ENCODE measurements around the gene FAM9C. TPM values are rescaled to one million over a fixed set of nuclear protein-coding genes. Genes with fewer than 3 reads are reported as not detected.

Gene FAM9C
- total RNA-seq, 1 donor from 2014 or later = not detected

DNA sequence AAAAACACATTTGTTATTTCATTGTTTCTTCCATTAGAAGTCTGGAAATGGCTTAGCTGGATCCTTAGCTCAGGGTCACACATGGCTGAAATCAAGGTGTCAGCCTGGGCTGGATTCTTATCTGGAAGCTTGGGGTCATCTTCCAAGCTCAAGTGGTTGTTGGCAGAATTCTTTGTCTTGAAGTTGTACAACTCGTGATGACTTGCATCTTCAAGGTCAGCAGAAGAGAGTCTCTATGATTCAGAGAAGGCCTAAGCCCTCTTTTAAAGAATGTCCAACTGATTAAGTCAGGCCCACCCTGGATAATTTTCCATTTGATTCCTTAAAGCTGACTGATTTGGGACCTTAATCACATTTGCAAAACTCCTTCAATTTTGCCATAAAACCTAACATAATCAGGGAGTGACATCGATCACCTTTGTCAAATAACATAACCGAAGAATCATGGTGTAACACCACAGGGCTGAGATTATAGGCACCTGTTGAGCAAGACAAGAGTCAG, 47.4 kb downstream of the FAM9C start:
- no peak for DNase-seq
- no peak overlapping the region for H3K4me3 ChIP-seq
- peaks cover 22% of the 10 kb centered on the region for H3K4me1 ChIP-seq
- ATAC-seq = no peak
- no peaks in the 10 kb centered on the region for H3K27me3 ChIP-seq
- TF ChIP-seq, protein P1, sequence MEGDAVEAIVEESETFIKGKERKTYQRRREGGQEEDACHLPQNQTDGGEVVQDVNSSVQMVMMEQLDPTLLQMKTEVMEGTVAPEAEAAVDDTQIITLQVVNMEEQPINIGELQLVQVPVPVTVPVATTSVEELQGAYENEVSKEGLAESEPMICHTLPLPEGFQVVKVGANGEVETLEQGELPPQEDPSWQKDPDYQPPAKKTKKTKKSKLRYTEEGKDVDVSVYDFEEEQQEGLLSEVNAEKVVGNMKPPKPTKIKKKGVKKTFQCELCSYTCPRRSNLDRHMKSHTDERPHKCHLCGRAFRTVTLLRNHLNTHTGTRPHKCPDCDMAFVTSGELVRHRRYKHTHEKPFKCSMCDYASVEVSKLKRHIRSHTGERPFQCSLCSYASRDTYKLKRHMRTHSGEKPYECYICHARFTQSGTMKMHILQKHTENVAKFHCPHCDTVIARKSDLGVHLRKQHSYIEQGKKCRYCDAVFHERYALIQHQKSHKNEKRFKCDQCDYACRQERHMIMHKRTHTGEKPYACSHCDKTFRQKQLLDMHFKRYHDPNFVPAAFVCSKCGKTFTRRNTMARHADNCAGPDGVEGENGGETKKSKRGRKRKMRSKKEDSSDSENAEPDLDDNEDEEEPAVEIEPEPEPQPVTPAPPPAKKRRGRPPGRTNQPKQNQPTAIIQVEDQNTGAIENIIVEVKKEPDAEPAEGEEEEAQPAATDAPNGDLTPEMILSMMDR (IDR thresholded peaks at IDR 0.05) = no peak
- H3K36me3 ChIP-seq = no peaks in the 10 kb centered on the region
- peak overlapping the region; percentile 47 for H3K27ac ChIP-seq
- no peaks in the 10 kb centered on the region for H3K9me3 ChIP-seq
- intact Hi-C loops (cut with DNase I) = no loop called here

DNA sequence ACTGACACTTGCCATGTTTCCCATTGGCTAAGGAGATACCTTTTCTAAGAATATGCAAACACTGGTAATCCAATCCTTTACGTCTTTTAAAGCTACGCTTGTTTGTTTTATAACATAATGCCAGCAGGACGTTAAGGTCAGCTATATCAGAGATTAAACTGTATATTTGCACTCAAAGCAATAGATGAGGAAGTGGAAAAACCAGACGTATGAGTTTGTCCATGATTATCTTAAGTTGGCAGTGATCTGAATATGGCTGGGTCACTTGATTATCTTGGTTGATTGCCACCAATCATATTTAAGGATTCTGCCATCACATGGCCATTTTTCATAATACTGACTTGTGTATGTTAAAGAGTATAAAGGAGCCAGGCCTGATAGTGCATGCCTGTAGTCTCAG, 50.1 kb downstream of the FAM9C start:
- intact Hi-C loops (cut with DNase I) = no loop called here
- no peaks in the 10 kb centered on the region for H3K36me3 ChIP-seq
- DNase-seq (no peak), ATAC-seq (no peak)
- peaks cover 16% of the 10 kb centered on the region for H3K4me1 ChIP-seq
- no peaks in the 10 kb centered on the region for H3K27me3 ChIP-seq
- TF ChIP-seq, protein P1 (IDR thresholded peaks at IDR 0.05) = no peak
- no peak overlapping the region for H3K4me3 ChIP-seq
- no peaks in the 10 kb centered on the region for H3K9me3 ChIP-seq
- no peak overlapping the region for H3K27ac ChIP-seq

DNA sequence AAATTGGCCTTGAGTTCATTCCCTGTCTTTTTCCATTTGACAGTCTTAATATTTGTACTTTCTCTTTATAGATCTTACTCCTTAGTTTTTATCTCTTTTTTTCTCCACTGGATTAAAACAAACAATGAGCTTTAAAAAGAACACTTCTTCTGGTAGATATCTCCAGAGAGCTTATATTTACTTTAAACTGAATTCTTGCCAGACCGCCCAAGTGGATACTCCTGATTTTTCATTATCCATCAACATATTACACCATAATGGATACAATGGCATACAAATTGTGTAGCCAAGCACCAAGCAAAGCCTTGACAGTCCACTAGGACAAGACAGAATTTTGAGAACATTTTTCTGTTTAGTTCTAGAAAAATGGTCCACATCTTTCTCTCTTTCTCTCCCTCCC, 50.6 kb downstream of the FAM9C start:
- no peak overlapping the region for H3K27ac ChIP-seq
- no peak for DNase-seq
- TF ChIP-seq, protein P1 (IDR thresholded peaks at IDR 0.05) = no peak

DNA sequence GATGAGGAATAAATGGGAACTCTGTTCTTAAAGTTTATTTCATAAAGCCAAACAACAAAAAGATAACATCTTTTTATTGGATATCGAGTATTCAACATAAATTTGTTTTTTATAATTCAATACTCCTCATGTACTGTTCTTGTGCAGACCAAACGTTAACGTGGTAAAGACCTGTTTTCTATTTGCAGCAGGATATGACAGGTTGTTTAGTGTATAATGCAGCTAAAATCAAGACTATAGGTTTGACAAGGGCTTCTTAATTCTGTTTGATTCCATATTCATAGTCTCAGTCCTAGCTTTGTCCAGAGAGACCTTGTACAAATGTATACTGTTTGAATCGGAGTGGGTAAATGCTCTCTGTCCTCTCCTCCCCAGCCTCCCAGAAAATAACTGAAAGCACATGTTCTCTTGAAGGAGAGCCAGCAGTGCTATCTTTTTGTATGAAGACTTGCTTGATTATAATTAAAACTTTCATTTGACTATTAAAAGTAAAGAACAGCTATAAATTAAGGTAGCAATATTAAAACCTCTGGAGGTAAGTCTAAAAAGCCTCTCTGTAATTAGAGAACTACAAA, 51.8 kb downstream of the FAM9C start:
- Histone ChIP-seq H3K4me3 (no peak overlapping the region), H3K27me3 (no peaks in the 10 kb centered on the region), H3K36me3 (no peaks in the 10 kb centered on the region), H3K27ac (peak overlapping the region; percentile 30), H3K9me3 (no peaks in the 10 kb centered on the region), H3K4me1 (peaks cover 11% of the 10 kb centered on the region)
- intact Hi-C loops (cut with DNase I) = no loop called here
- TF ChIP-seq, protein P1 (IDR thresholded peaks at IDR 0.05) = no peak
- ATAC-seq (no peak), DNase-seq (no peak)

More for the DNA sequence above, 50.6 kb downstream of the FAM9C start:
- H3K4me1 ChIP-seq = peaks cover 16% of the 10 kb centered on the region
- ATAC-seq = no peak
- intact Hi-C loops (cut with DNase I) = no loop called here
- no peak overlapping the region for H3K4me3 ChIP-seq
- no peaks in the 10 kb centered on the region for H3K36me3 ChIP-seq
- no peaks in the 10 kb centered on the region for H3K27me3 ChIP-seq
- no peaks in the 10 kb centered on the region for H3K9me3 ChIP-seq

DNA sequence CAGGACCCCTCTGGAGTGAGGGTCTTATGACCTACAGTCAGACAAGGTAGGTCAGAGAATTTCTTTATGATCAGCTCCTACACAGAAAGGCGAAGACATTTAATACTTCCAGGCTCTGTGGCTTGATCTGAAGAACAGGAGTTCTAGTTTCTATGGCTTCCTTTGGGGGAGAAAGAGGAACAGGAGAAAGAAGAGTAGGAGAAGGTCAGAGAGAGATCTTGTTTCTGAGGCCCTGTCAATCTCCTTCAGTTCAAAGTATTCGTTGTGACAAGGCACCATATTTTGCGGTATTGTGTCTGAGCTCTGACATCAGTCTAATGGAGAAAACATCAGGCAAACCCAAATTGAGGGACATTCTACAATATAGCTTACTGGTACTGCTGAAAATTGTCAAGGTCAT, 52.8 kb downstream of the FAM9C start:
- Histone ChIP-seq H3K27ac (no peak overlapping the region), H3K9me3 (no peaks in the 10 kb centered on the region), H3K4me1 (peaks cover 8% of the 10 kb centered on the region), H3K36me3 (no peaks in the 10 kb centered on the region), H3K27me3 (no peaks in the 10 kb centered on the region), H3K4me3 (no peak overlapping the region)
- no peak for DNase-seq
- TF ChIP-seq, protein P1 (IDR thresholded peaks at IDR 0.05) = no peak
- ATAC-seq = no peak
- intact Hi-C loops (cut with DNase I) = no loop called here

DNA sequence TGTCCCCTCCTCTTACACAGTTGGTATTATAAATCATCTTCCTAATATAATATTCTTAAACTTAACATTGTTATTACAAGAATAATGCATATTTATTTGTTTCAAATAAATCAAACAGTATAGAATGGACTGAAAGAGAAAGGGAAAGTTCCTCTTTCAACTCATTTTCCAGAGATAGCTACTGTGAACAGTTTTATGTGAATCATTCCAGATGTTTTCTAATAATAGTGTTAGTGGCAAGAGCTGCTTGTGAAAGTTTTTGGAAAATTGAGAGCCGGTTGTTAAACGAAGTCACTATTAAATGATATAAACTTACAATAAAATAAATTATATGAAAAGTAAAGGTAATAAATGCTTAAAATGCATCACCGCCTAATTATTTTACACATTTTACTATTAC, 55.0 kb downstream of the FAM9C start:
- no peaks in the 10 kb centered on the region for H3K27me3 ChIP-seq
- intact Hi-C loops (cut with DNase I) = no loop called here
- TF ChIP-seq, protein P1 (IDR thresholded peaks at IDR 0.05) = no peak
- no peak overlapping the region for H3K27ac ChIP-seq
- H3K36me3 ChIP-seq = no peaks in the 10 kb centered on the region
- H3K4me1 ChIP-seq = peaks cover 12% of the 10 kb centered on the region
- no peaks in the 10 kb centered on the region for H3K9me3 ChIP-seq
- DNase-seq (no peak), ATAC-seq (no peak)
- H3K4me3 ChIP-seq = no peak overlapping the region

Measured in upper lobe of right lung (tissue), 1 donor.